Measurements from ENCODE around the gene HSF5.

DNA sequence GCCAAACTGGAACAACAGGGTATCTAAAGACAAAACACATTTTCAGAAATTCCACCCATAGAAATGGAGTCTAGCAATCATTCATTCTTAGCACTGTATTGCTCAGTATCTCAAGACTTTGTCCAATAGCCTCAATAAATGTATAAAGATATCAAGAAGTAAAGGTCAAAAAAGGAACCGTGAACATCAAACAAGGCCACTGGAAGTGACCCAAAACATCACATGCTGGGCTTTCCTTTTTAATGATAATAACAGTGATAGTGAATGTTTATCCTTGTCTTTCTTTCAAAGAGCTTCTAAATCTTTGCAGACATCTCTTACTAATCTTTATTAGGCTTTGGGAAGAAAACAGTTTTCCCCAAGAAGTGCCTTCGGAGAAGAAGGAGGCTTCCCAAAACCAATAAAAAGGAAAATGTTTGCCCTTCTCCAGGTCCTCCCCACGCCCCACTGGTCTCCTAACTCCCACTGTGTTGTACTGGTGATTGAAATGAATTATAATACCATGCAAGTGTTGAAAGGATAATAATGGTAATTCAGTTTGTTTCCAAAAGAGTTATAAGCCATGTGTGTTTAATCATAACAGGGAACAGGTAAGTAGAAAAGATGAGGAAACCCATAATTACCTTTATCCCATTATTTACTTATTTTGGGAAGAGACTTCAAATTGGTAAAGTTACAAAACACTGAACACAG lies 89.5 kb downstream of the HSF5 start:
- TF ChIP-seq, protein P1, sequence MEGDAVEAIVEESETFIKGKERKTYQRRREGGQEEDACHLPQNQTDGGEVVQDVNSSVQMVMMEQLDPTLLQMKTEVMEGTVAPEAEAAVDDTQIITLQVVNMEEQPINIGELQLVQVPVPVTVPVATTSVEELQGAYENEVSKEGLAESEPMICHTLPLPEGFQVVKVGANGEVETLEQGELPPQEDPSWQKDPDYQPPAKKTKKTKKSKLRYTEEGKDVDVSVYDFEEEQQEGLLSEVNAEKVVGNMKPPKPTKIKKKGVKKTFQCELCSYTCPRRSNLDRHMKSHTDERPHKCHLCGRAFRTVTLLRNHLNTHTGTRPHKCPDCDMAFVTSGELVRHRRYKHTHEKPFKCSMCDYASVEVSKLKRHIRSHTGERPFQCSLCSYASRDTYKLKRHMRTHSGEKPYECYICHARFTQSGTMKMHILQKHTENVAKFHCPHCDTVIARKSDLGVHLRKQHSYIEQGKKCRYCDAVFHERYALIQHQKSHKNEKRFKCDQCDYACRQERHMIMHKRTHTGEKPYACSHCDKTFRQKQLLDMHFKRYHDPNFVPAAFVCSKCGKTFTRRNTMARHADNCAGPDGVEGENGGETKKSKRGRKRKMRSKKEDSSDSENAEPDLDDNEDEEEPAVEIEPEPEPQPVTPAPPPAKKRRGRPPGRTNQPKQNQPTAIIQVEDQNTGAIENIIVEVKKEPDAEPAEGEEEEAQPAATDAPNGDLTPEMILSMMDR (IDR thresholded peaks at IDR 0.05; ENCODE audit: extremely low read depth in 1 of 2, insufficient read depth in 1 of 2, low read depth in 1 of 2, low read length in 2 of 2), result no peak
- TF ChIP-seq POLR2A (IDR thresholded peaks at IDR 0.05; ENCODE audit: low read depth, low read length) (no peak), POLR2AphosphoS5 (IDR thresholded peaks at IDR 0.05; ENCODE audit: insufficient read depth, low read depth, low read length) (no peak), MYC (IDR thresholded peaks at IDR 0.05; ENCODE audit: low read depth, low read length) (no peak), EZH2 (IDR thresholded peaks at IDR 0.05; ENCODE audit: borderline replicate concordance, low read depth, low read length, severe bottlenecking) (no peak), JUN (IDR thresholded peaks at IDR 0.05; ENCODE audit: borderline replicate concordance, insufficient read depth, insufficient read length, low read depth) (no peak), GATA2 (IDR thresholded peaks at IDR 0.05; ENCODE audit: insufficient read depth, insufficient read length, low read depth, low read length) (no peak)
- TF ChIP-seq, protein P2, sequence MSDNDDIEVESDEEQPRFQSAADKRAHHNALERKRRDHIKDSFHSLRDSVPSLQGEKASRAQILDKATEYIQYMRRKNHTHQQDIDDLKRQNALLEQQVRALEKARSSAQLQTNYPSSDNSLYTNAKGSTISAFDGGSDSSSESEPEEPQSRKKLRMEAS (IDR thresholded peaks at IDR 0.05; ENCODE audit: insufficient read depth, insufficient read length), result no peak
